ENCODE results near the gene PNPLA5.

PNPLA5 gene

DNA sequence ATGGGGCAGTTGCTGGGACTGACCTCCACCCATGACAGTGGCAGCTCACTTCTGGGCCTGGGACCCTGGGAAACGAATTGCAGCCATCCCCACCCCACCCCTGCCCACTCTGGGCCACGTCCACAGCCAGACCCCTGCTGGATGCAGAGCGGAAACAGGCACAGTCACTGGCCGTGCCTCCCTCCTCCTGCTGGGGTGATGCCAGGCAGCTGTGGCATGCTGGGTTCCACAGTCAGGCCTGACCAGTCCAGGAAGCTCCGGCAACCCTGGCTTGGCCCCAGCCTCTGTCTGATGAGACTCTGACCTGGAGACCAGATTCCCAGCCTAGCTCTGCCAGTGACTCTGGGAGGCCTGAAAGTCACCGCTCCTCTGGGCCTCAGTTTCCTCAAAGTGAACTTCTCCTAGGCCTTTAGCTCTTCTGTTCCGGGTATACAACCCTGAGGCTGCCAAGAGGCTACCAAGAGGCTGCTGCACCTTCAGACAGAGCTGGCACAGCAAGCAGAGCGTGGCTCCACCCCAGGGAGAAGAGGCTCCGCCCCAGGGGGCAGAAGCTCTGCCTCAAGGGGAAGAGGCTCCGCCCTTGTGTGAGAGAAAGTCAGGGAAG, 38.4 kb downstream of the PNPLA5 start:
- DNase-seq = no peak

- no peak for DNase-seq
Measured at GRCh38 chr22:43852573-43853327, 39.1 kb downstream of the PNPLA5 start.

- no peak for DNase-seq
Measured at GRCh38 chr22:43851979-43852307, 39.9 kb downstream of the PNPLA5 start.

DNA sequence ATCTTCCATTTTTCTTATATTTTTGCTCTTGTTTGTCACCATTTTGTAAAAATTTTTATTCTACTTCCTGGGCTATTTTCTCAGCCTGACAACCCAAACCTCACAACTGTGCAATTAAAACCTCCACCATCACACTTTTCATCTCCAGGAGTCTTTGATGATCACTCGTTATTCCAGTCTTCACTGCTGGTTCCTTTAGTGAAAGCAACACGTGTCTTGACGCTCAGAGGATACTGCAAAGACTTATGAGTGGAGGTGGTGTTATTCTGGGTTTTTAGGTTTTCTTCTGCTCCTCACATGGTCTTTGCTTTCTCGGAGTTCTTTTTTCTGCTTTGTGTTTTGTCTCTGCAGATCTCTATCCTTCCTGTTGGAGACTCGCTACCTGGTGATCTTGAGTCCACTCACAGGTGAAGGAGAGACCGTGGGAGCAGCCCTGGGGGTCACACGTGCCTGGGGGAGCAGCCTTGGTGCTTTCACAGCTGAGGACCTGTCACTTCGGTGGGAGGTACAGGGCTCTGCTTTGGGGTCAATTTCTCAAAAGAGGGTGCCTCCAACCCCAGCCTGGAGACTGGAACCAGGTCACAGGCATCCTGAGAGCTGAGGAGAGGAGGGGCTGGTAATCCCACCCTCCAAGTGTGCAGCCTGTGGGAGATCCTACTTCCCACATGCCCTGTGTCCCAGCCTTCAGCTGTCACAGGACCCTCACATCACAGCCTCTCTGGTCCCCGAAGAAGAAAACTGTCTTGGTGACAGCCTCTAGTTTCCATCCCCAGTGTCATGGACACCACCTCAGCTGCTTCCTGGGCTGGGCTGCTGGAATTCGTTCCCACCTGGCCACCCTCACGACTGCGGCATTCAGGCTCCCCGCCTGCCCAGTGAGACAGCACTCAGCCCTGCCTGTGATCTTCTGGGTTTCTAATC, 40.5 kb downstream of the PNPLA5 start:
- DNase-seq = no peak

- no peak for DNase-seq
Measured at GRCh38 chr22:43850529-43850928, 41.3 kb downstream of the PNPLA5 start.

DNA sequence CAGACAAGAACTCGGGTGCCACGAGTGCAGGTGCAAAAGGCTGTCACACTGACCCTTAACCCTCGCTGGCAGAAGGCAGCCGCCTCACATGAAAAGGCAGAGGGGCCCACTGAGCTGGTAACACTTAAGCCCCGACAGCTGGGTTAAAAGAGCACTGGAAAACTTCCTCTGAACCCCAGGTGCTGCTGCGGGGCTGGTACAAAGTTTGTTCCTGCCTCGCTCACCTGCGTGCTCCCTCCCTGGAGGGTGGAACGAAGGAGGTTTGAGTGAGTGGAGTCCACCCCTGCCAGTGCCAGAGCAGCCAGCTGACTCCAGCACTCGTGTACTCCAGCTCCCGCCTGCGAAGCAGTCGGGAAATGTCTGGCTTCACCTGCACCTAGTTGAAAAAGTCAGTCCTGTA, 42.1 kb downstream of the PNPLA5 start:
- DNase-seq = no peak

DNA sequence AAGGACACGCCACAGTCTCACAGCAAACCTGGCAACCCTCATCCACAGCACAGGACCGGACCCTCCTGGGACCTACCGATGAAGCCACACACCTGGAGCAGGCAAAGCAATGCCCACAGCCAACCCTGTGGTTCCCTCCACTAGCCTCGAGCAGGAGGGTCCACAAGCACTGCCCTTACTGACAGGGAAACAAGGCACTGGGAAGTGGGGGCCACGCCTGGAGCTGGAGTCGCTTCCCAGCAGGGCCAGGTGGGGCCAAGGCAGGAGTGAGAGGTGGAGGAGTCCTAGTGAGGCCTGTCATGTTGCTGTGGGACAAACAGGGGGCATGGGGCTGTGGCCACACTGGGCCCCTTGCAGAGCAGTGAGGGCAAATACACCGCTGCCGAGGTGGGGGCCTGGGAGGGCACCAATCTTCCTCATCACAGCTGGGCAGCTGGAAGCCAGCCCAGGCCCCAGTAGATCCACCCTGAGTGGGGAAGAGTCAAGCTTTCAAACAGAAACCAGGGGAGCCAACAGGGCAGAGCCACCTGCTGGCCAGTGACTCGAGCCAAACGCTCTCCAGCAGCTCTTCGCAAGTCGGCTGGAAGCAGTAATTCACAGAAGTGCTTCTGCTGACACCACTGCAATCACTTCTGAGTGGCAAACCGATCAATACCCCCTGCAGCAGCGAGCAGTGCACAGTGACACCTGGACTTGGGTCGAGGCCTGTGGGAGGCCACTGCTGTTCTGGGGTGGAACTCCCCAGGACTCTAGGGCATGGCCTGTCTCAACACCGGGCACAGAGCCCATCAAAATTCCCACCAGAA, 43.2 kb downstream of the PNPLA5 start:
- DNase-seq = no peak

- no peak for DNase-seq
Measured at GRCh38 chr22:43847376-43848289, 44.2 kb downstream of the PNPLA5 start.

GRCh38 chr22:43846966-43847365, 44.8 kb downstream of the PNPLA5 start:
- DNase-seq = no peak

- DNase-seq = no peak
Measured at GRCh38 chr22:43845981-43846380, 45.8 kb downstream of the PNPLA5 start.

DNA sequence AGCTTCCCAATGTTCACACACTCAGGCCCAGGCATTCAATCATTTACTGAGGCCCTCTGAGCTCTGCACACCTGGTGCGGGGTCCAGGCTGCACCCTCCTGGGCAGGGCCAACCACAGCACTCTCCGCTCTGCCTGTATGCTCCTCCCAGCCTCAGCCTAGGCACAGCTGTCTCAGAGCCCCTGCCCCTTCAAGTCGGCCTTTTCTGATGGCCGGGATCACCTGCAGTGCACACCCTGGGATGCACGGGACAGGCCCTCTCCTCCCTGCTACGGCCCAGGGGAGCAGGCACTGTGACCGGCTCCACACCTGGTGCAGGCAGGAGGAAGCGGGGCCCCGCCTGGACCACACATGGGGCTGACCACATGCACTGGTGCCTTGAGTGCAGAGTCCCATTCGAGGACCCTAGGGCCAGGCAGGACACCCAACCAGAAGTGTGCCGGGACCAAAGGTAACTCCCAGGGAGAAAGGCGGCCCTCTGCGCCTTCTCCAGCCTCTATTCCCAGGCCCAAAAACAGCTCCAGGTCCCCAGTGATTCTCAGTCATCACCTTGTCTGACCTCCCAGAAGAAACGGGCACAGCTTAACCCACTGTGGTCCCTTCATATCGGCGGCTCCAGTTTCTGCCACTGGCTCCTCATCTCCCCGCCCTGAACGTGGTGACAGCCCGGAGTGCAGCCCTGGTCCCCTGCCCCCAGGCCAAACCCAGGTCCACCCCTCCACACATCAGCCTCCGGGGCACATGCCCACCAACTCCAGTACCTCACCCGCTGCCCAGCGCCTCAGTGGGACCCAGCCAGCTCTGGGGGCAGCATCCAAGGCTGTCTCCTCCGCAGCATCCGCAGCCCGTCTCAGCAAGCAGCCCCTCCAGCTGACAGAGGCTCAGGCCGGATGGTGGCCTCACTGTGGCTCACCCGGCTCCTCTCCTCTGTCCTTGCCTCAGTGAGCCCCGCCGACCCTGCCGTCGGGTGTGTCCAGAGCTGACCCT, 47.0 kb downstream of the PNPLA5 start:
- no peak for DNase-seq

DNA sequence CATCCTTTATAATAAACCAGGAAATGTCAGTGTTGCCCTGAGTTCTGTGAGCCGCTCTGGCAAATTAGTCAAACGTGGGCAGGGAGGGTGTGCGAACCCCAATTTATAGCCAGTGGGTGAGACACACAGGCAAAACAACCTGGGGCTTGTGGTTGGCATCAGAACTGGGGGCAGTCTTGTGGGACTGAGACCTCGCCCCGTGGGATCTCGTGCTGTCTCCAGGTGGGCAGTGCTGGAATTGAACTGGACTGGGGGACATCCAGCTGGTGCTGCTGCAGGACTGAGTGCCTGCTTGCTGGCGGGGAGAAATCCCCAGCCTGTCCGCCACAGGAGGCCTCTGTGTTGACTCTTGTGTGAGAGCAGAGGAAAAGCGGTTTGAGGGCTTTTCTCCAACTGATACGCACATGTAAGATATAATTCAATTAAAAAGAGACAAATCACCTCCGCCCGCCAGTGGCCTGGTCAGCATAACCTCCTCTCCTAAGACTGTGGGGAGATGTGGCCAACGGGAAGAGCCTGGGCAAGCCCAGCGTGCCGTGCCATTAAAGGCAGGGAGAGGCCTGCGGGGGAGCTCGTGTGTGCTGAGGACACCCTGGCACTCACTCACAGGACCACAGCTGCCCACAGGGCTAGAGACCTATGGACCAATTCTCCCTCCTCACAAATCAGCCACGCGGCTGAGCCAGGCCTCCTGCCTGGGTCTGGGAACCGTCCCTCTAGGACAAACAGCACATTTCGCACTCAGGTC, 47.9 kb downstream of the PNPLA5 start:
- no peak for DNase-seq

GRCh38 chr22:43841742-43842141, 50.1 kb downstream of the PNPLA5 start:
- no peak for DNase-seq

GRCh38 chr22:43840851-43841250, 51.0 kb downstream of the PNPLA5 start:
- no peak for DNase-seq

GRCh38 chr22:43840431-43840830, 51.4 kb downstream of the PNPLA5 start:
- no peak for DNase-seq

DNA sequence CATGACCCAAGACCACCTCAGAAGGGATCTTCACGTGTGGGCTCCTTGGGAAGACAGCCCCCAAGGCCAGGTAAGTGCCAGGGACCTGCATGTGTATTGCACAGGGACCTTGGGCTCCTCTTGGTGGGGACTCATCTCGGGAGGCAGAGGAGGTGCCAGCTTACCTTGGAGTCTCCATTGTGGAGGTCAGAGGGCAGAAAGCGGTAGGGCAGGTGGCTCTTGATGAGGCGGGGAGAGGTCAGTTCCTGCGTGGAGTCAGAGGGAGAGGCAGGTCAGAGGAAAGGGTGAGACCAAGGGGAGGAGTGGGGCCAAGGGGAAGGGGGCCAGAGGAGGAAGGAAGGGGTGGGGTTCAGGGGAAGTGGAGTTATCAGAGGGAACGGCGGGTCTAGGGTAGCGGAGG, 52.0 kb downstream of the PNPLA5 start:
- no peak for DNase-seq

DNA sequence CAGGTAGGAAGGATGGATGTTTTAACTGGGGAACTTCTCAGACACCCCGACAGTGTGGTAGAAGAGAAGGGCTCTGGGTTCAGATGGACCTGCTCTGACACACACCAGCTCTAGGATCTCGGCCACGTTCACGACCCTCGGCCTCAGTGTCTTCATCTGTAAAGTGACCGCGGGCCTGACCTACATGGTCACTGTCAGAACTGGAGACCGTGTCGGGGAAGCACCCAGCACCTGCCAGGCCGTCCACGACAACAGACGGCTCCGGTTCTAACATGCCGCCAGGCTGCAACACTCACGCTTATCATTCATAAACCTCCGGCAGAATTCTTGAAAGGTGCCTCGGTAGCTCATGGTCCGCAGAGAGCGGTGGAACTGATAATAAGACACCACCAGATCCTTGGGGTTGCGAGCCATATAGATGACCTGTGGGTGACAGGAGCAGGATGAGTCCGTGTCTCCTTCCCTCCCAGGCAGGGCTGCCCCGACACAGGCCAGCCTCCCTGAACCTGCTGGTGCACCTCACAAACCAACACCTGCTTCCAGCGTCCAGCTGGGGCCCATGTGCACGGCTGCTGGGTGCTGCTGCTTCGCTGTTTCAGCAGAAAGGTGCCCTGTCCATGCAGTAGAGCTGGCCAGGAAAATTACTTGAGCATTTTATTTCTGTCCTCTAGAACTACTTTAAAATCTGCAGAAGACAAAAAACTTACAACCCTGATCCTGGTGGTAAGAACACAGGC, 53.1 kb downstream of the PNPLA5 start:
- DNase-seq = no peak

GRCh38 chr22:43838161-43838560, 53.7 kb downstream of the PNPLA5 start:
- no peak for DNase-seq

DNA sequence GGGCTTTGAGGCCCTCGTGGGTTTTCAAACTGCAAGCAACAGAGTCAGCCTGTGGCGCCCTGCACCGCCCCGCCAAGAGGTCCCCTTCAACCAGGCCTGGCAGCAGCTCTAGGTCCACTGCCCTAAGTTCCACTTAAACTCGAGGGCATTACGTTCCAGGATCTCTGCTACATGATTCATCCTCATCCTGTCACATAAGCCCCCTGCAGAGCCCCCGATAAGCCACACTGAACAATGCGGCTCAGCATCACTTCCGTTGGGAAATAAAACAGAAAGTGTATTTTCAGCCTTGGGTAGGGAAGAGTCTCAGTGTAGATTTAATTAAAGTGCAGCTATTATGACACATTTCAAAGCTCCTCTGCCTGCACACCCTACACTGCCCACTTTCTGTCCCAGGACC, 54.1 kb downstream of the PNPLA5 start:
- no peak for DNase-seq

Measured in activated CD4-positive, alpha-beta T cell treated with anti-CD3 and anti-CD28 coated beads, Interleukin-10, Interleukin-2, amounts not matched to agents 100 ng/mL and 50 ng/mL, durations not matched to agents 16 hours and 8 hours (primary cell).